Endothelial cell of umbilical vein (primary cell): ENCODE data around the gene ZDHHC16.

ENCODE experiments used
- EZH2 ChIP-seq: IDR thresholded peaks from 2 replicates; pipeline ENCODE4 v1.6.1; 2012; ENCODE audit warnings: borderline replicate concordance, low read depth, mild to moderate bottlenecking, moderate library complexity, low read length, inconsistent platforms; ENCODE audit not compliant: severe bottlenecking
- FOS ChIP-seq: IDR thresholded peaks from 2 replicates; pipeline ENCODE4 v1.6.1; 2011; ENCODE audit warnings: mild to moderate bottlenecking, low read length, moderate library complexity, borderline replicate concordance; ENCODE audit not compliant: insufficient read depth
- GATA2 ChIP-seq: IDR thresholded peaks from 2 replicates; pipeline ENCODE4 v1.7.0; 2011; ENCODE audit warnings: low read depth, mild to moderate bottlenecking, moderate library complexity, mixed read lengths, low read length; ENCODE audit not compliant: insufficient read length, insufficient read depth
- JUN ChIP-seq: IDR thresholded peaks from 2 replicates; pipeline ENCODE4 v1.6.1; 2011; ENCODE audit warnings: borderline replicate concordance, low read depth; ENCODE audit not compliant: insufficient read length, insufficient read depth
- MYC ChIP-seq: IDR thresholded peaks from one replicate; pipeline ENCODE4 v1.6.1; 2011; ENCODE audit warnings: mild to moderate bottlenecking, low read depth, low read length
- POLR2A ChIP-seq: IDR thresholded peaks from 2 replicates; pipeline ENCODE4 v1.6.1; 2012; ENCODE audit warnings: low read depth, mild to moderate bottlenecking, control low read depth, low read length
- POLR2AphosphoS5 ChIP-seq: IDR thresholded peaks from 2 replicates; pipeline ENCODE4 v1.6.1; 2012; ENCODE audit warnings: low read depth, mild to moderate bottlenecking, control low read depth, low read length, moderate library complexity; ENCODE audit not compliant: insufficient read depth
- TF ChIP-seq, protein P1 (sequence below), 2 donors: IDR thresholded peaks; 1 replicate in 1 of 2; 2 replicates in 1 of 2; pipeline ENCODE4 v1.5.1; 2011; ENCODE audit warnings: low read length in 2 of 2, mild to moderate bottlenecking in 2 of 2, moderate library complexity in 2 of 2, control low read depth in 1 of 2, inconsistent platforms in 1 of 2, low read depth in 1 of 2; ENCODE audit not compliant: insufficient read depth in 1 of 2; ENCODE audit errors: extremely low read depth in 1 of 2
- TF ChIP-seq, protein P2 (sequence below): IDR thresholded peaks from 2 replicates; pipeline ENCODE4 v1.6.1; 2011; ENCODE audit not compliant: insufficient read depth, insufficient read length

DNA sequence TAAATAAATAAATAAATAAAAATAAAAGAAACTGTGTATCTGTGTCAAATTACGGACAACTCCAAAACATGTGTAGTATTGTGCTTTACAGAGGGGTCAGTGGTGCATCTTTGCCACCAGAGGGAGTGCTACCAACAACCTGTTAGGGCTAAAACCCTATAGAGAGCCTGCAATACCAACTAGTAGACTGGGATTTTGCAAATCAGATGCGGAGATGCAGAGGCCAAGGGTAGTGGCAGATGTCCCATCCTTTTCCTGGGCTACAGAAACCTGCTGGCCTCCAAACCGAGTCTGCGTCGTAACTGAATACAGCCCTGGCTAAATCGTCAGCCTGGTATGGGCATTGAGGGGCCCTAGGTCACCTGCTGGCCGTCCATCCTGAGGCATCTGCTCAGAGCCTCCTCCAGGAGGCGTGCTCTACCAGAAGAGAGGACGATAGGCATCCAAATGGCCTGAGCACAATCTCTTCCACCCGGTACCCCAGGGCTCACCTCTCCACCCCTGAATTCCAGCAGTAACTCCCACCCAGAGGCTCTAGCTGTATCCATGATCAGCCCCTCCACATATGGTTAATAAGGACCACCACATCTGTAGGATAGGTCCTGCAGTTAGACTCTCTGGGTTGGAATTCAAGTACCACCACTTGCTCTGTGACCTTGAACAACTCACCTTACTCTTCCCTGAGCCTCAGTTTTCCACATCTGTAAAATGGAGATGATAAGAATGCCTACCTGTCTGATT is 38.6 kb upstream of the ZDHHC16 start:
- TF ChIP-seq POLR2A (no peak), POLR2AphosphoS5 (no peak), EZH2 (no peak), MYC (no peak), JUN (no peak), FOS (no peak), GATA2 (no peak)
- TF ChIP-seq, protein P1, sequence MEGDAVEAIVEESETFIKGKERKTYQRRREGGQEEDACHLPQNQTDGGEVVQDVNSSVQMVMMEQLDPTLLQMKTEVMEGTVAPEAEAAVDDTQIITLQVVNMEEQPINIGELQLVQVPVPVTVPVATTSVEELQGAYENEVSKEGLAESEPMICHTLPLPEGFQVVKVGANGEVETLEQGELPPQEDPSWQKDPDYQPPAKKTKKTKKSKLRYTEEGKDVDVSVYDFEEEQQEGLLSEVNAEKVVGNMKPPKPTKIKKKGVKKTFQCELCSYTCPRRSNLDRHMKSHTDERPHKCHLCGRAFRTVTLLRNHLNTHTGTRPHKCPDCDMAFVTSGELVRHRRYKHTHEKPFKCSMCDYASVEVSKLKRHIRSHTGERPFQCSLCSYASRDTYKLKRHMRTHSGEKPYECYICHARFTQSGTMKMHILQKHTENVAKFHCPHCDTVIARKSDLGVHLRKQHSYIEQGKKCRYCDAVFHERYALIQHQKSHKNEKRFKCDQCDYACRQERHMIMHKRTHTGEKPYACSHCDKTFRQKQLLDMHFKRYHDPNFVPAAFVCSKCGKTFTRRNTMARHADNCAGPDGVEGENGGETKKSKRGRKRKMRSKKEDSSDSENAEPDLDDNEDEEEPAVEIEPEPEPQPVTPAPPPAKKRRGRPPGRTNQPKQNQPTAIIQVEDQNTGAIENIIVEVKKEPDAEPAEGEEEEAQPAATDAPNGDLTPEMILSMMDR (IDR thresholded peaks at IDR 0.05; ENCODE audit: extremely low read depth in 1 of 2, insufficient read depth in 1 of 2, low read depth in 1 of 2, low read length in 2 of 2): peak; percentile 59 to 76
- TF ChIP-seq, protein P2, sequence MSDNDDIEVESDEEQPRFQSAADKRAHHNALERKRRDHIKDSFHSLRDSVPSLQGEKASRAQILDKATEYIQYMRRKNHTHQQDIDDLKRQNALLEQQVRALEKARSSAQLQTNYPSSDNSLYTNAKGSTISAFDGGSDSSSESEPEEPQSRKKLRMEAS: no peak
